ENCODE measurements around the gene GPATCH8. TPM values are rescaled to one million over a fixed set of nuclear protein-coding genes. Genes with fewer than 3 reads are reported as not detected.

The GPATCH8 gene
- total RNA-seq, 1 donor from 2014 or later = 12.6 TPM

- TF ChIP-seq, protein P1, sequence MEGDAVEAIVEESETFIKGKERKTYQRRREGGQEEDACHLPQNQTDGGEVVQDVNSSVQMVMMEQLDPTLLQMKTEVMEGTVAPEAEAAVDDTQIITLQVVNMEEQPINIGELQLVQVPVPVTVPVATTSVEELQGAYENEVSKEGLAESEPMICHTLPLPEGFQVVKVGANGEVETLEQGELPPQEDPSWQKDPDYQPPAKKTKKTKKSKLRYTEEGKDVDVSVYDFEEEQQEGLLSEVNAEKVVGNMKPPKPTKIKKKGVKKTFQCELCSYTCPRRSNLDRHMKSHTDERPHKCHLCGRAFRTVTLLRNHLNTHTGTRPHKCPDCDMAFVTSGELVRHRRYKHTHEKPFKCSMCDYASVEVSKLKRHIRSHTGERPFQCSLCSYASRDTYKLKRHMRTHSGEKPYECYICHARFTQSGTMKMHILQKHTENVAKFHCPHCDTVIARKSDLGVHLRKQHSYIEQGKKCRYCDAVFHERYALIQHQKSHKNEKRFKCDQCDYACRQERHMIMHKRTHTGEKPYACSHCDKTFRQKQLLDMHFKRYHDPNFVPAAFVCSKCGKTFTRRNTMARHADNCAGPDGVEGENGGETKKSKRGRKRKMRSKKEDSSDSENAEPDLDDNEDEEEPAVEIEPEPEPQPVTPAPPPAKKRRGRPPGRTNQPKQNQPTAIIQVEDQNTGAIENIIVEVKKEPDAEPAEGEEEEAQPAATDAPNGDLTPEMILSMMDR (conservative IDR thresholded peaks at IDR 0.05; ENCODE audit: low read depth, low read length) = no peak
- DNase-seq (ENCODE audit: low read depth) = no peak
- H3K4me3 ChIP-seq (ENCODE audit: low read depth, low read length) = no peak overlapping the region
Measured at GRCh38 chr17:44436336-44436735, 66.9 kb downstream of the GPATCH8 start.

GRCh38 chr17:44432254-44433157 lies 70.7 kb downstream of the GPATCH8 start:
- TF ChIP-seq, protein P1 (conservative IDR thresholded peaks at IDR 0.05; ENCODE audit: low read depth, low read length) = no peak
- H3K4me3 ChIP-seq (ENCODE audit: low read depth, low read length) = no peak overlapping the region
- no peak for DNase-seq (ENCODE audit: low read depth)

- TF ChIP-seq, protein P1 (conservative IDR thresholded peaks at IDR 0.05; ENCODE audit: low read depth, low read length) = no peak
- no peak for DNase-seq (ENCODE audit: low read depth)
- no peak overlapping the region for H3K4me3 ChIP-seq (ENCODE audit: low read depth, low read length)
Measured at GRCh38 chr17:44424828-44425461, 78.3 kb downstream of the GPATCH8 start.

DNA sequence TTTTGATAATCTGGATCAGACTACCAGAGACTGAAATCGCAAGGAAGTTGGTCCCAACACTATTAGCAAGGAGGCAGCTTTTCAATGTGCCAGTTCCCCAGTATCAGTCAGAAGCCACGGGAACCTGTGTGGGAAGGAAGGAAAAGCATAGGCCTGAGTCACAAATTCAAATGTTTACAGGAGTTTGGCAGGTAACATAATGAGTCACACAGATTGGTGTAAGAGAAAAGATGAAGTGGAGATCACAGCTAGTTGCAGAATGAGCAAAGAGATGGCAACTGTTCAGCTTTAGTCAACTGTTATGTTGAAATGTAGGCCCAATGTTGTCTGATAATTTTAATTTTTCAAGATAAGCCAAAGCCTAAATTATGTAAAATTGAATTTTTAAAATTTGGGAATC lies 85.7 kb downstream of the GPATCH8 start:
- TF ChIP-seq, protein P1 (conservative IDR thresholded peaks at IDR 0.05; ENCODE audit: low read depth, low read length) = no peak
- H3K4me3 ChIP-seq (ENCODE audit: low read depth, low read length) = no peak overlapping the region
- peak; percentile 86 for DNase-seq (ENCODE audit: low read depth)

DNA sequence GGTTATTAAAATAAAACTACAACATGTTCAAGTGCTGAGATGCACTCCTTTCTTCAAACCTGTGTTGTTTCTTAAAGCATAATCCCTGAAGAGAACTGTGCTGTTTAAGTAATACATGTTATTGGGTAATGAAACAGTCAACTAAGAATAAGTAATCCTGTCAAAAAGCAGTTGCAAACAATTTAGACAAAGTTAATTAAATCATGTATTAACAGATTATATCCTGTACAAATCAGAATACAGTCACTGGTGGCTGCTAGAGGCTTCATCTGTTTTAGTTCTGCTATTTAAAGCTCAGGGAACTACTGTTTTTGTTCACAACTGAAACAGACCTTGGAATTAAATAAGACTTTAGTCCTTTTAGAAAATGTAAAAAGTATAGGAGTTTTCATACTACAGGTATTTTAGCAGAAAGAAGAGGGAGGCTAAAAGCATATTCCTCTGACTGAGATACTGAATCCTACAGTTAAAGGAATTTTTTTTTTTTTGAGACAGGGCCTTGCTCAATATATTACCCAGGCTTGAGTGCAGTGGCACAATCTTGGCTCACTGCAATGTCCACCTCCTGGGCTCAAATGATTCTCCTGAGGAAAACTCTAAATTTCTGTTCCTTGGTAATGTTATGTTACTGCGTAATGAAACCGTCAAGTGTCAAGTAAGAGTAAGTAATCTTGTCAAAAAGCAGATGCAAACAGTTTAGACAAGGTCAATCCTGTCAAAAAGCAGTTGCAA lies 86.5 kb downstream of the GPATCH8 start:
- TF ChIP-seq, protein P1 (conservative IDR thresholded peaks at IDR 0.05; ENCODE audit: low read depth, low read length) = no peak
- H3K4me3 ChIP-seq (ENCODE audit: low read depth, low read length) = no peak overlapping the region
- DNase-seq (ENCODE audit: low read depth) = peak; percentile 39

DNA sequence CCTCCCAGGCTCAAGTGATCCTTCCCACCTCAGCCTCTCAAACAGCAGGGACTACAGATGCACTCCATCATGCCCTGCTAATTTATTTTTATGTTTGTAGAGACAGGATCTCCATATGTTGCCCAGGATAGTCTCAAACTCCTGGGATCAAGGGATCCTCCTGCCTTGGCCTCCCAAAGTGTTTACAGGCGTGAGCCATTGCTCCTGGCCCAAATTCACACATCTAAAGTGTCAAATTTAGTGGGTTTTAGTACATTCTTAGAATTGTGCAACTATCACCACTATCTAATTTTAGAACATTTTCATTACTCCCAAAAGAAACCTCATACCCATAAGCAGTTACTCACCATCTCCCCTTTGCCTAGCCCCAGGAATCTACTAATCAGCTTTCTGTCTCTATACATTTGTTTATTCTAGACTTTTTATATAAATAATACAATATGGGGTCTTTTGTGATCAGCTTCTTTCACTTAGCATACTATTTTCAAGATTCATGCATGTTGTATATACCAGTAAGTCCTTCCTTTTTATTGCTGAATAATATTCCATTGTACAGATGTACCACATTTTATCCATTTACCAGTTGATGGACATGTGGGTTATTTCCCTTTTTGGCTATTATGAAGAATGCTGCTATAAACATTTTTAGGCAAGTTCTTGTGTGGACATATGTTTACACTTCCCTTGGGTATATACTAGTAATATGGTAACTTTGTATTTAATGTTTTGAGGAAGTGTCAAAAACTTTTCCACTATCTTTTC lies 88.6 kb downstream of the GPATCH8 start:
- TF ChIP-seq, protein P1 (conservative IDR thresholded peaks at IDR 0.05; ENCODE audit: low read depth, low read length) = no peak
- DNase-seq (ENCODE audit: low read depth) = no peak
- H3K4me3 ChIP-seq (ENCODE audit: low read depth, low read length) = no peak overlapping the region

All from epithelial cell of proximal tubule (primary cell).